ENCODE measurements around the gene CHKA.

Gene CHKA

DNA sequence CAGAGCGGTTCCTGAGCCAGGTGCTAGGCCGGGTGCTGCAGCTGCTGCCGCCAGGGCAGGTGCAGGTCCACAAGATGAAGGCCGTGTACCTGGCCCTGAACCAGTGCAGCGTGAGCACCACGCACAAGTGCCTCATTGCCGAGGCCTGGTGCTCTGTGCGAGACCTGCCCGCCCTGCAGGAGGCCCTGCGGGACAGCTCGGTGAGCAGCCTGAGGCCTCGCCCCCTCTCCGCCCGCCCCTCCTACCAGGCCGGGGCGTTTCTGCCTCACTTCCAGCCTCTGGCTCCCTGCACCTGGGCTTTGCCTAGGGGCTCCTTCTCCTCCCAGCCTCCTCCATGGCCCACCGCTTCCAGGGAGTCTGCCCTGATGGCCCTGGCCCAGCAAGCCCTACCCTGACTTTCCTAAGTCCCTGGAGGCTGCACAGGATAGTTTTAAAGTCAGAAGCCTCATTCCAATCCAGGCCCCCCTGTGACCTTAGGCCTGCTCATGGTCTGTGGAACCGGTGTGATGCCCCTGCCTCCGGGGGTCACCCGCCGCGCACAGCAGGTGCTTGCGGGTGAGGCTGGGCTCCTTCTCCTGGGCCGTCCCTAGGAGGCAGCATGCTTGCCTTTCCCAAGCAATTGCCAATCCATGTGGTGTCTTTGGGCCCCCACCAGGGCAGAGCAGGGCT is 76.9 kb downstream of the CHKA start:
- no peak for DNase-seq (ENCODE audit: low spot score)

DNA sequence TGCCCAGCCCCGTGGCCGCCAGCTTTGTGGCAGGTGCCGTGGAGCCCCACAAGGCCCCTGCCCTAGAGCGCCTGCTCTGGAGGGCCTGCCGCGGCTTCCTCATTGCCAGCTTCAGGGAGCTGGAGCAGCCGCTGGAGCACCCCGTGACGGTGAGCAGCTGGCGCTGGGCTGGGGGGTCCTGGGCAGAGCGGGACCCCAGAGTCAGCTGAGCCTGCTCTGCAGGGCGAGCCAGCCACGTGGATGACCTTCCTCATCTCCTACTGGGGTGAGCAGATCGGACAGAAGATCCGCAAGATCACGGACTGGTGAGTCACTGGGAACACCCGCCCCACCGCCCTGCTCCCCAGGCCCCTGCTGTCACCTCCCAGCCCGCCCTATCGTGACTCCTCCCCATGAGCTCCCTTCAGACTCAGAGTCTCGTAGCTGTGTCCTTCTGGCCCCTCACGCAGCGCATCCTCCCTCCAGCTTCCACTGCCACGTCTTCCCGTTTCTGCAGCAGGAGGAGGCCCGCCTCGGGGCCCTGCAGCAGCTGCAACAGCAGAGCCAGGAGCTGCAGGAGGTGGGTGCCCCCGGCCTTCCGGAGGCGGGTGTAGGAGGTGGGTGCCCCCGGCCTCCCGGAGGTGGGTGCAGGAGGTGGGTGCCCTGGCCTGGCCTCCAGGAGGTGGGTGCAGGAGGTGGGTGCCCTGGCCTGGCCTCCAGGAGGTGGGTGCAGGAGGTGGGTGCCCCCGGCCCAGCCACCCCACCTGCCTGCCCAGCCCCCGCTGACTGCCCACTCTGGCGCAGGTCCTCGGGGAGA is 77.6 kb downstream of the CHKA start:
- peak; percentile 60 for DNase-seq (ENCODE audit: low spot score)

DNA sequence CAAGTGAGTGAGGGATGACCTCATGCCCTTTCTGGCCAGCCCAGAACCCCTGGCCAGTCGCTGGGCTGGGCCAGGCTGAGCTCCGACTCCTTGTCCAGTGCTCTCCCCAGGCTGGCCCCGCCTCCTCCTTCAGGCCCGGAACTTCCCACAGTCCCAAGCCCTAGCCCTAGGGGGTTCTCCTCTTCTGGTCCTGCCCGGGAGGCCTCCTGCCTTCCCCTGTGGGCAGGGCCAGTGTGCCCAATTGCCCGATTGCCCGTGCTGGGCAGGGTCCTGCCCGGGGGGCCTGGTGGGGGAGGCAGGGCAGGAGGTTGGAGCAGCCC is 78.2 kb downstream of the CHKA start:
- DNase-seq (ENCODE audit: low spot score): no peak

DNA sequence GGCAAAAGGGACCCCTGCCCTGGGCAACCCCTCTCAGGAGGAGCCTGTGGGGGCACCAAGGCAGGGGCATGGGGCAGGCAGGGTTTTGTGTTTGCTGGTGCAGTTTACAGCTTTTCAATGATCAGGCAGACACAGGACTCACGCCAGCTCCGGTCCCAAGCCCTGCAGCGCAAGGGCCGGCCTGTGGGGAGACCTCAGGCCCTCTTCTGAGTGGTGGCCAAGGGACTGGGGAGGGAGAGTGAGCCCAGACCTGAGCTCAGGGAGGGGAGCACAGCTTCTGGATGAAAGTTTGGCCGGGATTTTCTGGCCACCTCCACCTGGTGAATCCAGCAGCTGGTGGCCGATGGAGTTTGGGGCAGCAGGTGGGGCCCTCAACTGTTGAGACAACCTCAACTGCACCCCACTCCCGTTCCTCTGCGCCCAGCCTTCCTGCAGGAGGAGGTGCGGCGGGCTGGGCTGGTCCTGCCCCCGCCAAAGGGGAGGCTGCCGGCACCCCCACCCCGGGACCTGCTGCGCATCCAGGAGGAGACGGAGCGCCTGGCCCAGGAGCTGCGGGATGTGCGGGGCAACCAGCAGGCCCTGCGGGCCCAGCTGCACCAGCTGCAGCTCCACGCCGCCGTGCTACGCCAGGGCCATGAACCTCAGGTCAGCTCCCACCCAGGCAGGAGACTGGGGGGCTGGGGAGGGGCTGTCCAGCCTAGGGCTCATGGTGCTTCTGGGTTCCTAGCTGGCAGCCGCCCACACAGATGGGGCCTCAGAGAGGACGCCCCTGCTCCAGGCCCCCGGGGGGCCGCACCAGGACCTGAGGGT is 78.8 kb downstream of the CHKA start:
- no peak for DNase-seq (ENCODE audit: low spot score)

DNA sequence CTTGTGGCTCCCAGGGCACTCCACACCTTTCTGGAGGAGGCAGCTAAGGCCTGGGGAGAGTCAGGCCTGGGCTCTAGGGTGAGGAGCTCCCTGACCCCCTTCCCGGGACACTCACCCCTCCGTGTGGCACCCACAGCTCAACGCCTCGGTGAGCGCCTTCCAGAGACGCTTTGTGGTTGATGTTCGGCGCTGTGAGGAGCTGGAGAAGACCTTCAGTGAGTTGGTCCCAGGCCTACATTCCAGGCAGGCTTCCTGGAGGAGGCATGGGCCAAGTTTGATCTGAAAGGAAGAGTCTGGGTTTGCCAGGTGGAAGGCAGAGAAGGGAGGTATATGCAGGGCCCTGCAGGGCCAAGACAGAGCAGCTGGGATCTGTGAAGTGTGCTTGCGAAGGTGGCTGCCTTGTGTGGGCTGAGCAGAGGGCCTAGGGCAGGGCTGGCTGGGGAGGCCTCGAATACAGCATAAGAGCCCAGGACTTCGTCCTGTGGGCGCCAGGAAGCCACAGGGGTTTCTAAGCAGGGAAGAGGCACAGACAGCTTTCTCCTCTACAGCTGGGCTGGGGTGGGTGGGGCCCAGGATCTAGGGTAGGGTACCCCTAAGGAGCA is 79.5 kb downstream of the CHKA start:
- no peak for DNase-seq (ENCODE audit: low spot score)

DNA sequence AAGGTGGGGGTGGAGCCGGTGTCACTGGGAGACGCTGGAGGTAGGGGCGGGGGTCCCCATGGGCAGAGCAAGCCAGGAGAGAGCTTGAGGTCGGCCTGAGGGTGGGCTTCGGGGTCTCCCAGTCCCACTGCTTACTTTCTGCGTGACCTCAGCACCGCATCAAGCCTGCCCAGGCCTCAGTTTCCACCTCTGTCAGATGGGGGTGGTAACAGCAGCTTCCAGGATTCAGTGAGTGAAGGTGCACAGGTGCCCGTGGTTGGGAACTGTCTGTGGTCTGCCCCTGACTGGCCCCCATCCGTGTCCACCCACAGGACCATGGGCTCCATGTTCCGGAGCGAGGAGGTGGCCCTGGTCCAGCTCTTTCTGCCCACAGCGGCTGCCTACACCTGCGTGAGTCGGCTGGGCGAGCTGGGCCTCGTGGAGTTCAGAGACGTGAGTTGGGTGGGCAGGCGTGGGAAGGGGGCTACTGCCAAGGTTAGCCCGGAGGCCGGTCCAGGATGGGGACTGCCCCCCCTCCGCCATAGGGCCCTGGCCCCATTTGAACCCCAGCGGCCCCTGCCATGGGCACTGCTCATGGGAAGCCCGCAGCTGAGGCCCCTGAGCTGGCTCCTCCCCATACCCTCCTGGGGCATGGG is 80.1 kb downstream of the CHKA start:
- no peak for DNase-seq (ENCODE audit: low spot score)

DNA sequence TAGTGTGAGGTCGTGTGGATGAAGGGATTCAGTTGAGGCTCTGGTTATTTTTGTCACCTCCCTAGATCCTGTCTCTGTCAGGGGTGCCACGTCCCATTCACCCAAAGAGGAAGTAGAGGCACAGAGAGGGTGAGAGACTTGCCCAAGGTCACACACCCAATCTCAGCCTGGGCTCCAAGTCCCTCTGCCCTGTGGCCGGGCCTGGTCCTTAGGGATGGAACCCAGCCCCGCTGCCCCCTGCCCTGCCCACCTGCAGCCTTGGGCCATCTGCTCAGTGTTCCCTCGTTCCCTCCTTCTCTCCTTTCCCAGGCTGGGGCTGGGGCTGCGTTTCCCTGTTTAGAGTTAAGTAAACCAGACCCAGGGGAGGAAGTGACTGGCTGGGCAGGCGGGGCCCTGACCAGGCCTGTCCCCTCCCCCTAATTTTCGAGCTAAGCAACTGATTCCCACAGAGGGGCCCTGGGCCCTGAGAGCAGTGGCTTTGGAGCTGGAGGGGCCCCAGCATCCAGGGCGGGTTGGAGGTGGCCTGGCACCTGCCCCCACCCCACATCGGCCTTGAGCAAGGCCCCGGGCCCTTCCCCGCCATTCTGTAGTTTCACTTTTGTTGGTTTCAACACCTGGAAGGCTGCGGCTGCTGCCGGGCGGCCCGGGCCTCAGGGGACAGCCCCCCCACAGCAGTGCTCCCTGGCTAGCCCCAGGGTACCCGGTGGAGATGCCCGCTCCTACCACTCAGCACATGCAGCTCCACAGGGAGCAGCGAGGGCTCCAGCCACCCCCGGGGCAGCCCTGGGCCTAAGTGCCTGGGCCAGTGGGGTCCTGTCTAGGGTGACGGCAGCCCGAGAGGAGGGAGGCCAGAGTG is 80.9 kb downstream of the CHKA start:
- DNase-seq (ENCODE audit: low spot score): peak; percentile 79

DNA sequence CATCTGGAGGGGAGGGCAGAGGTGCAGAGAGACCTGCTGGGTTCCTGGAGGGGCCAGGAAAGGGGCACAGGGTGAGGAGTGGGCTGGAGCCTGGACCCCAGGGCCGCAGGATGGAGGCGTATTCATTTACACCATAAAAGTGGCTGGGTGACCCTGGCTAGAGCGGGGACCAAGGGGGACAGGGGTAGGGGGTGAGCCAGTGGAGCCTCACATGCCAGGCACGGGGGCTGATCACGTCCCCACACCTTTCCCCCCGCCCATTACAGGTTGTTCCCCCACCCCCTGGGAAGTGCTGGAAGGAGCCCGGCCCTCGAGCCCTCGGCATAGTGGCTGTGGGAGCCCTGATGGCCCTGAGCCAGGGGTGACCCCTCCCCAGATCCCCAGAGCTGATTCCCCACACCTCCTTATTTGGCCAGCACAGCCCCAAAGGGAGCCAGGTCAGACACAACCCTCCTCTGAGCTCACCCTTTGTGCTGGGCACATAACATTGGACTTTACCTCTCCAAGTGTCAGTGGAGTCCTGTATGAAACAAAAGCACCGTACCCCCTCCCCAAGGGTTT is 81.6 kb downstream of the CHKA start:
- no peak for DNase-seq (ENCODE audit: low spot score)

DNA sequence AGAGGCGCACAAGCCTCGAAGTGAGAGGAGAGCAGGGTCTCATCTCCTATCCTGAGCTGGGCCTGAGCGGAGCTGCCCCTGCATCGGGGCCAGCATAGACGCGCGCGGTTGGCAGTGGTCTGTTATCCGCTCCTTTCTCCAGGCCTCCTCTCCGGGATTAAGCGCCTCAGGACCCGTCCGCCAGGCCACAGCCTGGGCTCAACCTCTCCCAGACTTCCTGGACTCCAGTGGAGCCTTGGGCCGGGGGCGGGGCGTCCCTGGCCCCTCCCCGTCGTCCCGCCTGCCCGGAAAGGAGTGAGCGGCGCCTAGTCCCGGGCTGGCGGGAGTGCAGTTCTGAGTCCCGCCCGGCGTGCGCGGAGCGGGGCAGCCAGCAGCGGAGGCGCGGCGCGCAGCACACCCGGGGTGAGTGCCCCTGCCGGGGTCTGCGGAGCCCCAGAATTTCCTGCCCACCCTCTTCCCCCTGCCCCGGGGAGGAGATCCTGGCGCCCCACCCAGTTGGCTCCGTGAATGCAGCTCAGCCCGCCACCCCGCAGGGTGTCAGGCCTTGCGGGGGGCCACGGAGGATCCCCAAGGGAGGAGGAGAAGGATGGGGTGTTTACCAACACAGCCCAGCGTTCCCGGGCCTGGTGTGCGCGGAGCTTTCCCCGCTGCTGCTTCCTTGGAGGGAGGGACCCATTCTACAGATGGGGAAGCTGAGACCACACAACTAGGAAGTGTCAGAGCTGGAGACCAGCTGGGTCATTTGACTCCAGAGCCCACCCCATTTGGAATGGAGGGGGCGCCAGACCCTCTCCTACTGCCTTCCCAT is 82.3 kb downstream of the CHKA start, which contains the start of gene TCIRG1:
TCIRG1 (plus strand) TSS at position 308 of the 808 bp plus-strand sequence. CDS start 2,247 bp downstream, outside the sequence.
- peak; percentile 96 for DNase-seq (ENCODE audit: low spot score)

DNA sequence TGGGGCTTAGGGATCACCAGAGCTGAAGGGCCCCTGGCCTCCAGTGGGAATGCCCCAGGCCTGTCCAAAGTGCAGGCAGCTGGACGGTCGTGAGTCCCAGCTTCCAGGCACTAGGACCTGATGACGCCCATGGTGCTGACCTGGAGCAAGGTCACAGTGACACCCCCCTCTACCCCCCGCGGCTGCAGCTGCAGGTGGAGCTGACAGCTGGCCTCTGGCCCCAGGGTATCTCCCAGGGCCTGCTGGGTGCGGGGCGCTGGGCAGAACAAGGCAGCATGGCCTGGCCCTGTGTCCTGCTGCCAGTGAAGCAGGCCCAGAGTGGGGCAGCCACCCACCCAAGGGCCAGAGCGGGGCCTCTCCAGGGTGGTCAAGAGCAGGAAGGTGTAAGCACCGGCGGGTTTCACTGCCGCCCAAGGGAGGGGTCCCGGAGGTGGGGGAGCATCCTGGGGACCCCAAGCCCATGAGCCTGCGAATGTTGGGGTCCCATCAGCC is 82.9 kb downstream of the CHKA start:
- DNase-seq (ENCODE audit: low spot score): no peak

DNA sequence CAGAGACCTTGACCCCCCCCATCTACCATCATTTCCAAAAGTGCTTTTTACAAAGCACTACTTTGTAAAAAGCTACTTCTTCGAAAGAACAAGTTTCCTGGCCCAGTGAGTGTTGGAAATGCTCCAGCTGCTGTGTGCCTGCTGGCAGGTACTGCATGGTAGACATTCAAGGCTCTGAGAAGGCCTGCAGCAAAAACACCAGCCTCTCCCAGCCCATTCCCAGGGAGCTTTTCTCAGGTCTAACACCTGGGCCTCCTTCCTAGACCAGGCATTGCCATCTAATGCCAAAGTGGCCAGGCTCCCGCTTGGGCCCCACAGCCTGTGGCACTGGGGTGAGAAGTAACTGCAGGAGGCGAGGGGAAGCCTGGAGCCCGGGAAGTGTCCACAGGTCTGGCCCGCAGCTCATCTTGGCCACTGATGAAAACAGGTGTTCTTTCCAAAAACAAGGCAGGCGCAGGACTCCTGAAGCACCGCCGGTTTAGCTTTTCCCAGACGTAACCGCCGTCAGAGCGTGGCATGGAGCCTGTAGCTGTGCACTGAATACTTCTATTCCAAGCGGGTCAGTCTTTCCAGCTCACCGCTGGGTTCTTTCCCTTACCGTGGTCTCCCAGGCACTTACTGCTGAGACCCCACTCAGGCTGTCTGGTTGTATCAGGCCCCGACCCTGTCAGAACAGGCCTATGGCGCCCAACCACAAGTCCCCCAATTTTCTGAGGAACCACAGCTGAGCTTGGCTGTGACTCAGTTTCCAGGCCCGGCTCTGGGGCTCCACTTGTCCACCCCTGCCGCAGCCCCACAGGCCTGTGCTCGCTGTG is 83.6 kb downstream of the CHKA start:
- no peak for DNase-seq (ENCODE audit: low spot score)

DNA sequence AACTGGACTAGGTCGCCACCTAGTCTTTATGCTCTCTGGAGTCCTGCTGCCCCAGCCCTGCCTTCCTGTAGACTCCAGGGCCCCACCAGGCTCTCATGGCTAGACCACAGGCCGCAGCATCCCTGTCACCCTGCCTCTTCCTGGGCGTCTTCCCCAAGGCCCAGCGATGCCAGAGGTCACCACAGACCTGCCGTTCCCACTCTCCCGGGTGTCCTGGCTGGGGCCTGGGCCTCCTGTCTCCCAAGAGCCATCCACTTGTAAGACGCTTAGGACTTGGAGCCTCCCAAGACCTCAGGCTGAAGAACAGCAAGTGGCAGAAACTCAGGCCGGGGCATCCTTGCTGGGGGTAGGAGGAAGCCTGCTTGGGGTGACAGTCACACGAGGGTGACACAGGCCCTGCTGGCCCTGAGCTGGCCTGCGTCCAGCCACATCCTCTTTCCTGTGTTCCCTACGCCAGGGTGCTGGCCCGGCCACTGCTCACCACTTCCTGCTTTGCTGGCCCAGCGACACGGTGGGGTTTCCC is 84.4 kb downstream of the CHKA start:
- no peak for DNase-seq (ENCODE audit: low spot score)

DNA sequence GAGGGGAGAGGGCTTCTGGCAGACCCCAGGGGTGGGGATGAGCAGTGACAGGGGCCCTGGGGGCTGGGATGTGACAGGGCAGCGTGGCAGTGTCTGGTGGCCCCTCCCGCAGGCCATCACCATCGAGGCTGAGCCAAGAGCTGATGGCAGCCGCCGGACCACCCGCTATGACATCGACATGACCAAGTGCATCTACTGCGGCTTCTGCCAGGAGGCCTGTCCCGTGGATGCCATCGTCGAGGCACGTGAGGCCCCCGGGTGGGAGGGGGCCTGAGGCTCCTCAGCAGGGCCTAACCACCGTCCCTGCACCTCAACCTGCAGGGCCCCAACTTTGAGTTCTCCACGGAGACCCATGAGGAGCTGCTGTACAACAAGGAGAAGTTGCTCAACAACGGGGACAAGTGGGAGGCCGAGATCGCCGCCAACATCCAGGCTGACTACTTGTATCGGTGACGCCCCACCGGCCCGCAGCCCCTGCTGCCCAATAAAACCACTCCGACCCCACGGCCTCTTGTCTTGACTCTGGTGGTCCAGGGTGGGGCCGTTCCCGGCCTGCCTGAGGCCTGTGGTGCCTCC is 85.0 kb downstream of the CHKA start:
- no peak for DNase-seq (ENCODE audit: low spot score)

DNA sequence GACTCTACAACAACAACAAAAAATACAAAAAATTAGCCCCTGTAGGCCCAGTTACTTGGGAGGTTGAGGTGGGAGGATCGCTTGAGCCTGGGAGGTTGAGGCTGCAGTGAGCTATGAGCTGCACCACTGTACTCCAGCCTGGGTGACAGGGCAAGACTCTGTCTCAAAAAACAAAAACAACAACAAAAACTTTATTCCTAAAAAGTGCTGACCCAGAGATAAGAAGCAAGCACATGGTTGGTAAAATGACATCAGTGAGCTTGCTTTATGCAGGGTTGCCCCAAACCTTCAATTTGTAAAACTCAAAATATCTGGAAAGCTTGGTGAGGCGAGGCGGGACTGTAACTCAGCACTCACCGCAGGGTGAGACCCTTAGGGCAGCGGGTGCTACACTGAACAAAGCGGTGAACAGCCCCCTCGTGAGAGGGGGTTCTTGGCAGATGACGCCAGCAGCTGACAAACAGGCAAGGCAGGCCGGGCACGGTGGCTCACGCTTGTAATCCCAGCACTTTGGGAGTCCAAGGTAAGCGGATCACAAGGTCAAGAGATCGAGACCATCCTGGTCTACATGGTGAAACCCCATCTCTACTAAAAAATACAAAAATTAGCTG is 85.8 kb downstream of the CHKA start:
- DNase-seq (ENCODE audit: low spot score): no peak

DNA sequence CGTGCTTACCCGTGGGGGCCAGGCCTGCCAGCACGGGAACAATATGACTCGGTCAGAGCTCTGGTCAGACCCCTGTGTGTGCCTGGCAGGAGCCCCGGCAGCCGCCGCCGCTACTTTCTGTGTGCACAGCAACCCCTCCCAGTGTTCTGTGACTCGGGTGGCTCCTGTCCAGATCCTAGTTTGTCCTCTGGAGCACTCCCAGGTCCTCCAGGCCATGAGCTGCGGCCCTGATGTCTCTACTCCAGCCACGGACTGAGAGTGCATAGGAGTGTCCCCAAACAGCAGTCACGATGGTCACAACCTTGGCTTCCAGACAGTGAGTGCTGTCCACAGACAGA is 87.5 kb downstream of the CHKA start:
- no peak for DNase-seq (ENCODE audit: low spot score)

DNA sequence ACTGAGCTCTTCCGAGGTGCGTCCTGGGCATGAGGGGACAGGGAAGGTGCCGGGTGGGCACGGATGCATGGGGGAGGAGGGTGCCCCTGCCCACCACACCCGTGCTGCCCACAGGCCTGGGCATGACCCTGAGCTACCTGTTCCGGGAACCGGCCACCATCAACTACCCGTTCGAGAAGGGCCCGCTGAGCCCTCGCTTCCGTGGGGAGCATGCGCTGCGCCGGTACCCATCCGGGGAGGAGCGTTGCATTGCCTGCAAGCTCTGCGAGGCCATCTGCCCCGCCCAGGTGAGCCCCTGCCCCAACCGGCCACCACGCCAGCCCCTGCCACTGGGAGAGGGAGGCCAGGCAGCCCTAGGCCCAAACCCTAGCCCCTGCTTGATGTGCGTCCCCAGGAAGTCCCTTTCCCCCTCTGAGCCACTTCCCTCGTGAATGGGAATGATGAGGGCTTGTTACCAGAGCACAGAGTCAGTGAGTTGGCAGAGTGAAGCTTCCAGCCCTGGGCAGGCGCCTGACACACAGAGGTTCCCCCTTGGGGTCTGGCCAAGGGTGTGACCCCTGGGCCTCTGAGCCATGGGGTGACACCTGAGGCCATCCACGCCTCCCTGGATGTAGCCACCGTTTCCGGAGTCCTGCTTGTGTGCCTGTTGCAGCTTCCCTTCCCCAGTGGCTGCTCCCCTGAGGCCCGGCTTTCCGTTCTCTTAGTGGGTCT is 88.0 kb downstream of the CHKA start:
- DNase-seq (ENCODE audit: low spot score): no peak

DNA sequence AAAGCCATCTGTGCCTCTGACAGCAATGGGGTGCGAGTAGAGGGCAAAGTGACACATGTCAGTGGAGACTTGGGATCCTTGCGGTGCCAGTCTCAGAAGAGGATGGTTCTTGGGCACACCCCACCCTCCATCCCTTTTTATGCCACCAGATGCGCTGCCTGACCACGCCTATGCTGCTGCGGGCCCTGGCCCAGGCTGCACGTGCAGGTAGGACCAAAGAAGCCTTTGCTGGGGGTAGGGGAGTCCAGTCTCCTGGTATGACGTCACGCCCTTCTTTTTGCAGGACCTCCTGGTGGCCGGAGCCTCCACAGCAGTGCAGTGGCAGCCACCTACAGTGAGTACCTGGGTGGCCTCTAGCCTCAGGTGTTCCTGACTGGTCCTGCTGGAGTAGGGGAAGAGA is 89.2 kb downstream of the CHKA start:
- no peak for DNase-seq (ENCODE audit: low spot score)

Measured in AG20443 (cell line).